GM19328 (cell line): ENCODE measurements around the gene HTATSF1.

Experiments used
- ATAC-seq: cut with Tn5 transposase; IDR thresholded peaks from one replicate; pipeline ENCODE4 v1.9.1; 2021; ENCODE audit warnings: mild to moderate bottlenecking, moderate library complexity; ENCODE audit not compliant: unreplicated experiment

The HTATSF1 gene

DNA sequence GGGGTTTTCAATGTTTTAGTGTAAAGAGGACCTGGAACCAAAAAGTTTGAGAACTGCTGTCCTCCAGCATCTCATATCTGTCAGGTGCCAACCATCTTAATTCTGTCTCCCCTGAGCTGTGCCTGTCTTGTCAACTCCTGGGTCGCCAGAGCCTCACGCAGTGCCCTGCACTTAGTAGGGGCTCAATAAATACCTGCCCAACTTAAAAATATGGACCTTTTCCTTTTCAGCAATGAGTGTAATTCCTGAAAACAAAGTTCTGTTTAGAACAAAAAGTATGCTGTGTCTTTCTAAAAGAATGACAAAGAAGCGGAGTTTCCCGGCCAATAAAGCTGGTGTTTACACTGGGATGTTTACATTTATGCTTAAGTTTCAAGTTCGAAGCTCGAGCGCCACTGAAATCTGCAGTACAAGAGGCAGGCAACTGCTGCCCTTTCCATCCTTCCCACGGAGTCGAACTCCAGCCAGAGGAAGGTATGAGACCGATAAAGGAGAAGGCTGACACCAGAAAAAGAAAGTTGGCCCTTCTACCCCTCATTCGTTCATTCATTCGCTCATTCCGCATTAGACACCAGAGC is 1.1 kb upstream of the HTATSF1 start:
- no peak for ATAC-seq

DNA sequence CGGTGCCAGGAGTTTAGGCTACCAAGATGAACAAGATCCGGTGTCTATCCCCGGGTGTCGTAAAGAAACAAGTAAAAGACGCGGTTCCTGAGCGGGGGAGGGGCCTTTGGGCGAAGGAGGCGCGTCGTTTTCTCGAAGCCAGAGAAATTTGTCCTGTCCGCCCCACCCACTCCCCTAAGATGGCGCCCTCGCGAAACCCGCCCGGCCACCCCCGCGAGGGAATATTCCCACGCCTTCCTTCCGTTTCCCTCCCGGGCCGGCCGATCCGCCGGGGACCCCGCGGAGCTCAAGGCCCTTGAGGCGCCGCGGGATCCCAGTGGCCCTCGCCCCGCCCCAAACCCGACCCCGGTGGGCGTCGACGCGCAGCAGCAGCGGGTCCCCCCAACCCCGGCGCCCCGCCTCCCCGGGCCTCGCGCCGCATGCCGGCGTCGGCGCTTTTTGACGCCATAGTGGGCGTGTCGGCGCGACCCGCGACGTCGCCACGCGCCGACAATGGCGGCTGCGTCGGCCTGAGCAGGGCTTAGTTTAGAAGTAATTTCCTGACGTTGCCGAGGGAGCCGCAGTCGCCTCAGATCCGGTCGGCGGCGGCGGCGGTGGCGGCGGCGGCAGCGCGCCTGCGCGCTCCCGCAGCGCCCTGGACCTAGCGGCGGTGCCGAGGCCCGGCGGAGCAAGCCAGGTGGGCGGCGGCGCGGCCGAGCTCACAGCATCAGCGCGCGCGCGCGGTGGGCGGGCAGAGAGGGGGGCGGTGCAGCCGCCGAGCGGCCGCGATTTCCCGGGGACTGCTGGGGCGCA is 432 bp upstream of the HTATSF1 start:
- peak; percentile 77 for ATAC-seq

DNA sequence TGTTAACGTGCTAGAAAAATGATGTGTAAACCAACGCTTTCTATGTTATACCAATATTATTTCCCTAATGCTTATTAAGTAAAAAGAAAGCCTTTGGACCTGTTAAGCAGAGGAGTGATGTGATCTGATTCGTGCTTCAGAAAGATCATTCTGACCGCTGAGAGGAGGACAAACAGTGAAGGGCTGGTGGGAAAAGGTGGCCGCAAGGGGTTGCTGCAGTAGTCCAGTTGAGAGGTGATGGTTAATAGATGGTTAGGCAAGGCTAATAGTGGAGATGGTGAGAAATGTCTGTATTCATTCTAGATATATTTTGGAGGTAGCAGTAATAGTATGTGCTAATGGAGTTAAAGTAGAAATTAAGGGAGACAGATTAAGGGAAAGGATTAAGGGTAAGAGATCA is 21.7 kb downstream of the HTATSF1 start:
- ATAC-seq = no peak

DNA sequence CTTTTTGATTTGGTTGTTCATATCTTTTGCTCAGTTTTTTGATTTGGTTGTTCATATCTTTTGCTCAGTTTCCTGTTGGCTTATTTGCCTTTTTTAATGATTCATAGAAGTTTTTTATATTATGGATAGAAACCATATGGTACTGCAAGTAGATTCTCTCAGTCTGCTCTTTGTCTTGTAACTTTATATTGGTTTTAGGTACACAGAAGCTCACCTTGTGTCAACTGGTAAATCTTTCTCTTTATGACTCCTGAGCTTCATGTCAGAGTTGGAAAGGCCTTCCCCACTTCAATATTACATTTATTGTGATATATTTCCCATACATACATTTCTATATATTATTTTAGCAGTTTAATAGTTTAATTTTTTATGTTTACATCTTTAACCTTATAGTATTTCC is 26.4 kb downstream of the HTATSF1 start:
- no peak for ATAC-seq

DNA sequence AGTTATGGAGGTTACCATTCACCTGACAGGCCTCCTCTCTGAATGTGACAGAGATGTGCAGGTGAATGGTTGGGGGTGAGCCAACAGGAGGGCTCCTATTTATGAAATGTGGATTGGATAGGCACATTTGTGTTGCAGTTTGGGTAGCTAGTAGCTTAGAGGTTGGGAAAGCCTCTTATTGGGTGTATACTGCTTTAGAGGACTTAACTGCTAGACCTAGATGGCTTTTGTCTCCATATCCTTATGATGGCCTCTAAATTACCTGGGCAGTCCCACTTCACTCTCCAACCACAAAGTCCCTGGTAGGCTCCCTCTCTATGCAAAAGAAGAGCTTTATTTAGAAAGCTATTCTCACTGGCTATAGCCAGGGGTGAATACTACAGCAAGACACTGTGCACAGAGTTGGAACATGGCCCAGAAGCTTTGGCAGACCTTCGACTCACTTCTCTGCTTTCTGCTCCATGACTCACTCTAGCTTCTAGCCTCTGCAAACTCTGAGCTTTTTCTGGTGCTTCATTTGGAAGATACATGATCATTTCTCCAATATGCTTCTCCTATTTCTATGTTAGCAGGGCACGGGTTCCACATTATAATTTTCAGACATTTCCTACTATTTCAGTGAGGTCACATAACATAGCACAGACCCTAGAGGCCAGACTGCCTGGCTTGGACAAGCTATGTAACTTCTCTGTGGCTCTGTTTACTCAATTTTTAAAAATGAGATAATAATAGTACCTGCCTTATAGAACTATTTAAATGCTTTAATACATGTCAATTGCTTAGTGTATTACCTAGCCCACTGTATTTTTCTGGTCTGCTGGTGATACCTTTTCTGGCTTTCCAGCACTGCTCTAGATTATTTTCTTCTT is 28.6 kb downstream of the HTATSF1 start:
- ATAC-seq = no peak

DNA sequence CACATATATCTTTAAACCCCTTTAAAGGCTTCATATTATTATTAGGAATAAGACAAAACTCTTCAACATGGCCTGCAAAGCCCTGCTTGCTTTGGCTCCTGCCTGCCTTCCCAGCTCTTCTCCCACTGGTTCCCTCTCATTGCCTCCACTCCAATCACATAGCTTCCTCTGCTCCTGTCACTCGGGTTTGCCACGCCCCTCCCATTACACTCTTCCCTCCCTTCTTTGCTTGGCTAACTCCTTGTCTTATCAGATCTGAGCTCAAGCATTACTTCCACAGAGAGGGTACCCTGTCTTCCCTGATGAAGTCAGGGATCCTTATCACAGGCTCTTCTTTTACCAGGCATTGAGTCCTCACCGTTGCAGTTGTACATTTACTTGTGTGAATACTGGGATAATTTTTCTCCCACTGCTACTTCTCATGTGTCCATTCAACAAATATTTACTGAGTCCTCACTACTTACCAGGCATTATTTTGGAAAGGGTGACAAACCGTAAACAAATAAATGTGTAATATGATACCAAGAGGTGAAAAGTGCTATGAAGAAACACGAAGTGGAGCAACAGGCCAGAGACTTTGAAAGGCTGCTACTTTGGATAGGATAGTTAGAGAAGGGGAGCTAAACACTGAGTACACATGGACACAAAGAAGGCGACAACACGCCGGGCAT is 31.4 kb downstream of the HTATSF1 start:
- no peak for ATAC-seq

DNA sequence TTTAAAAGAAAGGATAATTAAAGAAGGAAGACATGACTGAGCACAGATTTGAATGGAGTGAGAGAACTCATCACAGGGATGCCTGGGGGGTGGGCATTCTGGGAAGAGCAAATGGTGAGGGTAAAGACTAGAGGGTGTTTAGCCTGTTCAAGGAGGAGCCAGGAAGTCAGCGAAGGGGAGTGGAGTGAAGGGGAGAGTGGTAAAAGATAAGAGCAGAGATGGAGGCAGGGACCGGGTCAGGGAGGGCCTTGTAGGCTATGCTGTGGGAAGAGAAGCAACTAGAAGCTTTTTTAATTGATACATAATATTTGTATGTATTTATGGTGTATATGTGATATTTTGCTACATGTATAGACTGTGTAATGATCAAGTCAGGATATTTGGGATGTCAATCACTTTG is 32.4 kb downstream of the HTATSF1 start:
- ATAC-seq = no peak

DNA sequence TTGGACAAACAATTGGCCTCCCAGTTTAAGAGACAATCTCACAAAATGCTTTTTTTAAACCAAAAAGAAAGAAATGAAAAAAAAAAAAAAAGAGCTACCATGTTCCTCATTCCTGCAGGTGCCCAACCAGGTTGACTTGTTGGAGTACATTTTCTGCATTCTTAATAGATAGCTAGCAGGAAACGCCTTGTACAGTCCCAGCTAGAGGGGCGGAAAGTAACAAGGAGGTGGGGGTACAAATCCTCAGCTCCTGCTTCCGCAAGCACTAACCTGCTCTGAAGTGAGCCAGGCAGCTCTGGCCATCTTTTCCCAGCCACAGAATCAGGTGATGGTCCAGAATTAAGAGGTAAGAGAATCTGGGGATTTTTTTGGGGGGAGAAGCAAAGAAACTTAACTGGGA is 34.6 kb downstream of the HTATSF1 start, which contains the start of gene VGLL1:
Gene VGLL1 (plus strand): TSS at position 265 of the 400 bp plus-strand sequence. CDS start 3,806 bp downstream, outside the sequence.
- no peak for ATAC-seq

DNA sequence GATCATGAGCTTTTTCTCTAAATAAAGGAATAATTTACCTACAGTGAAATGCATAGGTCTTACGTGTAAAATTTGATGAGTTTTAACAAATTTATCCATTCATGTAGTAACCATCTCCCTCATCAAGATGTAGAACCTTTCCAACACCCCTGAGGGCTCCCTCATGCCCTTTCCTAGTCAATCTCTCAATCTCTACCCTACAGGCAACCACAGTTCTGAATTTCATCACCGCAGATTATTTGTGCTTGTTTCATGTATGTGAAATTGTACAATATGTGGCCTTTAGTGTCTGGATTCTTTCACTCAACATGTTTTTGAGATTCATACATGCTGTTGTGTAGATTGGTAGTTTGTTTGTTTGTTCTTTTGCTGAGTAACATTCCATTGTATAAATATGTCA is 36.7 kb downstream of the HTATSF1 start:
- no peak for ATAC-seq

DNA sequence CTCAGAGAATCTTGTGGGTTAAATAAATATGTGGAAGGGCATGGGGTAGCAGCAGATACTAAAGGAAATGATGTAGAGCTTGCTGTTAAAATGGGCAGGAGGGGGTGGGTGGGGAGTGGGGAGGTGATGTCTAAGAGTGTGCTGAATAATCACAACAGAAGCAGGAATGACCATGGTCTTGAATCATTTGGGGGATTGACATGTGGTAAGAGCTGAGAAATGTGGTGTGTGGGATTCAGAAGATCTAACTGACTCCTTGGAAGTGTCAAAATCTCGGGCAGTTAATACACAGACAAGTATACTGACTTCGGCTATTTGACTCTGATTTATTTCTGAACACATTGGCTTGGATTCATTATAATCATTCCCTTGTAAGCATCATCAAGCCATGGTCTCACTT is 41.4 kb downstream of the HTATSF1 start:
- no peak for ATAC-seq

DNA sequence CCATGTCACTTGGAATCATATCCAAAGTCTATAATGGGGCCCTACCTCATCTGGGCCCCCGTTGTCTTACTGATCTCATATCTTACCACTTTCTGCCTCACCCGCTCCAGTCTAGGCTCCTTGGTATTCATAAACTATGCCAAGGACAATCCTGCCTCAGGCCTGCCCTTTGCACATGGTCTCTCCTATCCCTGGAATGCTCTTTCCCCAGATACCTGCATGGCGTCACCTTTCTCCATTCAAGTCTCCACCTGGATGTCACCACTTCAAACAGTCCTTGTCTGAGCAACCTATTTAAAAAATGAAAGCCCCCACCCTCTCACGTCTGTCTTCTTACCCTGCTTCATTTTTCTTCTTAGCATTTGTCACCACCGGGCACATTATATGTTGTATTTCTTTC is 42.8 kb downstream of the HTATSF1 start:
- ATAC-seq = no peak

DNA sequence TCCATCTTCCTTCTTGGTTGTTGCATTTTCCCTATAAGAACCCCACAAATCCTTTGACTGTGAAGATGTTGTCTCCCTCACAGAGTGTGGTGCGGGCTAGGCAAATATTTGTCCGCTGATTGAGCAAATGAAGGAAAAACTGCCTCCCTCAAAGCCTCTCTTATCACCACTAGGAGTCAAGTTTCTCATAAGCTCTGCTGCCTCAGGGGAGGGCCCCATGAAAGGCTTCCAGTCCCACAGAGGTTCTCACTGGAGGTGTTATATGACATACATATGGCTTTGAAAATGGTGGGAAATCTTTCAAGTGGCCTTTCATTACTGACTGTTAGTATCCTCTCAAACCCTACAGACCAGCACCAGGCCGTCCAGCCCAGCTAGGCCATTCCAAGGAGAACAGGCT is 43.9 kb downstream of the HTATSF1 start:
- ATAC-seq = no peak

DNA sequence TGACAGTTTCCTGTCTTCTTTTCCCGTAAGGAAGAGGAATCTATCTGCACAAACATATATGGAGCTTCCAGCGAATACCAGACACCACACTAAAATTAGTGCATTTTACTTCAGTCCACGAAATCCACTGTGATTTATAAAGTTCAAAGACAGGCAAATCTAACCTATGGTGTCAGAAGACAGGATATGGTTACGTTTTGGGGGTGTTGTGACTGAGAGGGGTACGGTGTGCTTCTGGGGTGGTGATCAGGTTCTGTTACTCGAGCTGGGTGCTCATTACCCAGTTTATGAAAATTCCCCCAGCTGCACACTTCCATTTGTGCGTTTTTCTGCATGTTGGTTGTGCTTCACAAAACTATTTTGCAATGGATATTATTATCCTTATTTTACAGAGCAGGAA is 44.9 kb downstream of the HTATSF1 start:
- no peak for ATAC-seq

DNA sequence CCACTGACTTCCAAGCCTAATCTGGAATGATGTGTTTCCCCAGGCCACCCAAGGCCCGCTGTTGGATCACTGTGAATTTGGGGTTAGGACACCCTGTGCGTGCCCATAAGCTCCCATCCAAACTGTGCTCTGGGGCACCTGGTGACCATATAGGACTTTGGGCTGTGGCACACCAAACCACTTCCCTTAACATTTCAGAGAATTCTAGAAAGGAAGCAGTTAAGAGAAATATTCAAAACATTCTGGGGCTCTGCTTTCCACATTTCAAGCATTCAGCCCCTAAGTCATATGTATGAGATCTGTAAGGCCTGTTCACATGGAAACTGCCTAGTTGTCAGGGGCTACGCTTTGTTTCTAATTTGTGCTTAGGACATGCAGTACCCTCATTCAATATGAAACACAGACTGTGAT is 49.0 kb downstream of the HTATSF1 start:
- no peak for ATAC-seq

DNA sequence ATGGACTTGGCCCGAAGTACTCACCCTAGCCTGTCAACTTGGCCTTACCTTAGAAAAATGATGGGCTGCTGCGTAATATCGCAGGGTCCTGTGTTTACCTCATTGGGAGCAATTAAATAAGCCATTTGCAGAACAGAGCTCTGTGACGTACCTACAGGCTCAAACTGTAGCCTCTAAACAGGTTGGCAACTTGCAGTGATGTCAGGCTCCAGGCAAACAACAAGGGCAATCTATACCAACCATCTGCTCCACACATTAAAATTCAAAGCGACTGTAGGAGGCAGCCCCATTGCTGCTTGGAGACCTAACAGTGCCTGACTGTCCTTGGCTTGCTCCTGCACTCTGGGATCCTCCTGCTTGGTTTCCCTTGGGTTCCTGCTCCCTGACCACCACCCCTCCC is 51.8 kb downstream of the HTATSF1 start:
- no peak for ATAC-seq

DNA sequence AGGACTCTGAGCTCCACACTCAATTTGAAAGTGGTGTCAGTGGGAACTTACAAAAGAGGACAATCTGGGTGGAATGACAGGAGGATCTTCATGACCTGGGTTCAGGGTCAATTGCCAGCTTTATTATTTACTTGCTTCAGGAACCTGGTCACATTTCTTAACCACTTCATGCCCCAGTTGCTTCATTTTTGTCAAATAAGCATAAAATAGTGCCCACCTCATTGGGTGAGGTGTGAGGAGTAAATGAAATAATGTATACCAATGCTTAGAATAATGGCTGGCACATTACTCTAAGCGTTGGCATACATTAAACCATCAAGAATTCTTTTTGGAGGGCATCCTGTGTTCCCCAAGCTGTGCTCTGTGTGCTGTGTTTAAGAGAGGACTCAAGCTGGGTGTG is 54.0 kb downstream of the HTATSF1 start:
- no peak for ATAC-seq

DNA sequence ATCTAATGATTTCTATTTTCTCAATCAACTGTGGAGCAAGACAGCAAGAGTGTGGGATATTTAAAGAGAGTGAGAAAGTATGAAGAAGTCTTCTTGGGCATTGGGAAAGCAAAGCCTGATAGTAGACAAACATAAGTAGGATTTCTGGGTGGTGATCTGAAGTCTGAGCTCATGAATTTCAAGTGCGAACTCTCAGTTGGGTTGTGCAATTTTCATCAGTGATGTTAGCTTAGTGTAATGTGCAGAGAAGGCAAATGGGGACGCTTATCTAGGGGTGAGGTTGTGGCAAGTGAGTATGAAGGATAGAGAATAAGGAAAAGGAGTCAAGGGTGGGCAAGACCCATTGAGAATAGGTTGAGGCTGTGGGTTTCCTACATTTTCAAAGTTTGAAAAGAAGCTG is 58.3 kb downstream of the HTATSF1 start:
- ATAC-seq = no peak
